A549 treated with Mapracorat at 1 μM for 4 hours (cell line): ENCODE measurements around the gene EIF5A2. TPM values are rescaled to one million over a fixed set of nuclear protein-coding genes. Genes with fewer than 3 reads are reported as not detected.

ENCODE experiments used
- total RNA-seq: library from RNA; stranded (reverse); fragments of 200-300 nt; extraction: Qiagen RNA extraction; gene quantifications from 5 replicates; pipeline ENCODE4 v1.2.3, GENCODE V29; 2022

The EIF5A2 gene
- 9.1 to 14.4 TPM (median 13.2 TPM) in 5 replicates for total RNA-seq

GRCh38 chr3:170908235-170909116, at the start of gene EIF5A2:
TSS of gene EIF5A2 (minus strand) at chr3:170908637. CDS start at chr3:170907806, 831 bp downstream.

GRCh38 chr3:170869645-170870593, 38.5 kb downstream of the EIF5A2 start, which contains the start of gene RPL22L1:
TSS of gene RPL22L1 (minus strand) at chr3:170870195. CDS start at chr3:170870167, 28 bp downstream.

Other genes with a start within 250 kb of the EIF5A2 start
- 225 to 285 TPM (median 266 TPM) in 5 replicates for gene RPL22L1, start 38.4 kb downstream of the EIF5A2 start, total RNA-seq
- gene SLC2A2, start 118.1 kb upstream of the EIF5A2 start, total RNA-seq, result not detected in 5 replicates